CD4-positive, alpha-beta T cell (primary cell): ENCODE measurements around the gene EGLN1. TPM values are rescaled to one million over a fixed set of nuclear protein-coding genes. Genes with fewer than 3 reads are reported as not detected.

Source experiments
- ATAC-seq: fragments of 200-7000 bp; cut with Tn5 transposase; one replicate; pipeline ENCODE4 v1.10.0; 2022; ENCODE audit warnings: mild to moderate bottlenecking; ENCODE audit not compliant: poor library complexity
- CTCF ChIA-PET: fragments of 350-600 bp; sonication (Branson Sonifier 250); formaldehyde crosslinking; loops from one replicate; lab custom pipeline; 2021; ENCODE audit warnings: antibody characterized with exemption, inconsistent platforms; lab: Charles Lee
- POLR2A ChIA-PET: fragments of 350-600 bp; sonication (Branson Sonifier 250); formaldehyde crosslinking; loops from one replicate; lab custom pipeline; 2021; ENCODE audit warnings: antibody characterized with exemption, inconsistent platforms; lab: Charles Lee
- DNase-seq, 14 experiments: peaks; one replicate each; pipeline ENCODE4 v3.0.0-alpha.2; 2013 to 2020; ENCODE audit warnings: mixed read lengths in 2 of 14
- H3K27ac ChIP-seq, 2 donors: one replicate each; pipeline versions ENCODE4 v1.5.1 to v1.7.0; 2013; ENCODE audit warnings: low read length in 2 of 2, low read depth in 1 of 2, mild to moderate bottlenecking in 1 of 2
- H3K27me3 ChIP-seq, 2 experiments: 1 replicate in 1 of 2; 2 replicates in 1 of 2; pipeline versions ENCODE4 v1.6.1 to v1.7.0; 2013; ENCODE audit warnings: low read length in 2 of 2, control low read depth in 1 of 2, mild to moderate bottlenecking in 1 of 2, moderate library complexity in 1 of 2; ENCODE audit not compliant: insufficient read depth in 2 of 2, control insufficient read depth in 1 of 2
- H3K36me3 ChIP-seq: one replicate; pipeline ENCODE4 v1.6.1; 2013; ENCODE audit warnings: low read length, control low read depth; ENCODE audit not compliant: insufficient read depth
- H3K4me1 ChIP-seq: one replicate; pipeline ENCODE4 v1.6.1; 2013; ENCODE audit warnings: low read length, control low read depth; ENCODE audit not compliant: insufficient read depth
- H3K4me3 ChIP-seq: one replicate; pipeline ENCODE4 v1.5.1; 2013; ENCODE audit warnings: mild to moderate bottlenecking, low read length, moderate library complexity
- H3K9me3 ChIP-seq, 2 experiments: 1 replicate in 1 of 2; 2 replicates in 1 of 2; pipeline versions ENCODE4 v1.6.1 to v1.7.0; 2013; ENCODE audit warnings: low read length in 2 of 2, mild to moderate bottlenecking in 2 of 2, control low read depth in 1 of 2, moderate library complexity in 1 of 2; ENCODE audit not compliant: control insufficient read depth in 1 of 2, insufficient read depth in 1 of 2
- H3K27ac Mint-ChIP-seq: one replicate; pipeline ENCODE4 v1.8.0; 2020; ENCODE audit warnings: mixed read lengths
- H3K27me3 Mint-ChIP-seq: one replicate; pipeline ENCODE4 v1.8.0; 2021; ENCODE audit warnings: mixed read lengths
- H3K36me3 Mint-ChIP-seq: one replicate; pipeline ENCODE4 v1.8.0; 2021; ENCODE audit warnings: low read depth, mixed read lengths
- H3K4me1 Mint-ChIP-seq: one replicate; pipeline ENCODE4 v1.8.0; 2021; ENCODE audit warnings: low read depth, mixed read lengths
- H3K4me3 Mint-ChIP-seq: one replicate; pipeline ENCODE4 v1.8.0; 2020; ENCODE audit warnings: mild to moderate bottlenecking, mixed read lengths
- H3K9me3 Mint-ChIP-seq: one replicate; pipeline ENCODE4 v1.8.0; 2020; ENCODE audit warnings: mixed read lengths
- CTCF ChIP-seq: fragments of 200-600 bp; IDR thresholded peaks from one replicate; pipeline ENCODE4 v1.8.0; 2022; ENCODE audit warnings: antibody characterized with exemption, mild to moderate bottlenecking
- intact Hi-C, 2 experiments: fragments of 100-400 bp; cut with DNase I in 1 of 2; cut with micrococcal nuclease in 1 of 2; formaldehyde crosslinking; loops; one replicate each; pipeline versions ENCODE4 v1.15.1 to v1.9.0; 2023 to 2025; cut with DNase I, micrococcal nuclease
- total RNA-seq, 174 experiments: library from RNA in 2 of 174; stranded (reverse) in 2 of 174; gene quantifications; one replicate each; pipeline ENCODE4 v1.2.3 and lab custom pipeline; 2021 to 2026

EGLN1 gene
- total RNA-seq, 2 experiments from 2014 or later, result 8.2 to 9.4 TPM

GRCh38 chr1:231340328-231341013 lies 81.6 kb downstream of the EGLN1 start:
- H3K27ac ChIP-seq, result no peak overlapping the region
- peaks cover 38% of the 10 kb centered on the region for H3K4me1 ChIP-seq
- ATAC-seq (no peak), DNase-seq (no peak)
- Mint-ChIP-seq H3K4me3 (peak overlapping the region; percentile 11), H3K27me3 (peaks cover 5% of the 10 kb centered on the region), H3K36me3 (peaks cover 83% of the 10 kb centered on the region), H3K4me1 (peaks cover 58% of the 10 kb centered on the region), H3K27ac (no peak overlapping the region), H3K9me3 (peaks cover 5% of the 10 kb centered on the region)
- no peak overlapping the region for H3K4me3 ChIP-seq
- no peaks in the 10 kb centered on the region for H3K27me3 ChIP-seq
- ChIA-PET CTCF (no interaction called here), POLR2A (interaction anchor here (0.7 kb wide), 1 partner anchor 187 kb away, joined by 3 read pairs; no protein-coding TSS in a partner anchor)
- no peak for TF ChIP-seq CTCF
- intact Hi-C loops, result loop anchor here in 1 of 2 experiments (2.0 kb wide), 1 partner anchor 16 kb away; no protein-coding TSS in a partner anchor
- peaks cover 0 to 11% of the 10 kb centered on the region in 2 experiments for H3K9me3 ChIP-seq
- peaks cover 19% of the 10 kb centered on the region for H3K36me3 ChIP-seq

GRCh38 chr1:231338270-231339128 lies 83.6 kb downstream of the EGLN1 start, which contains the start of gene SPRTN:
SPRTN (plus strand) TSS chr1:231338293; CDS start chr1:231338384, 91 bp downstream.
- POLR2A ChIA-PET, result interaction anchor here (0.7 to 2.9 kb wide), 28 partner anchors 8 to 1830 kb away, joined by 3 to 56 read pairs (median 6); partner anchors contain the start of genes ARV1, COG2, DISC1 and EGLN1
- DNase-seq, result peak in 1 of 14 experiments; percentile 29

More at GRCh38 chr1:231338270-231339128, 83.6 kb downstream of the EGLN1 start, which contains the start of gene SPRTN:
- H3K9me3 ChIP-seq, result peaks cover 0 to 15% of the 10 kb centered on the region in 2 experiments
- intact Hi-C loops, result loop anchor here (2.0 to 10.0 kb wide), 6 partner anchors 84 to 696 kb away; partner anchors contain the start of genes TSNAX (in 2 of the 2), ARV1 (in 1 of the 2), COG2 (in 1 of the 2) and EGLN1 (in 1 of the 2)
- peak within 1 kb of the TSS; percentile 97 for H3K4me3 ChIP-seq
- TF ChIP-seq CTCF, result peak; percentile 4
- Mint-ChIP-seq H3K27me3 (peaks cover 5% of the 10 kb centered on the region), H3K4me3 (peak within 1 kb of the TSS; percentile 99), H3K27ac (peak within 1 kb of the TSS; percentile 100), H3K9me3 (peaks cover 5% of the 10 kb centered on the region), H3K4me1 (peaks cover 72% of the 10 kb centered on the region), H3K36me3 (peaks cover 86% of the 10 kb centered on the region)
- no peaks in the 10 kb centered on the region for H3K27me3 ChIP-seq
- peaks cover 47% of the 10 kb centered on the region for H3K4me1 ChIP-seq
- CTCF ChIA-PET, result interaction anchor here (1.0 kb wide), 2 partner anchors 19 to 202 kb away, joined by 3 read pairs; no protein-coding TSS in a partner anchor
- H3K36me3 ChIP-seq, result peaks cover 16% of the 10 kb centered on the region
- ATAC-seq, result no peak
- H3K27ac ChIP-seq, result peak within 1 kb of the TSS; percentile 98 to 100
